PFSK-1 (cell line): ENCODE results near the gene FLAD1.

Experiments
- FOXP2 ChIP-seq: optimal IDR thresholded peaks from 2 replicates; pipeline ENCODE3; 2011; ENCODE audit warnings: borderline replicate concordance, control low read depth, inconsistent platforms; ENCODE audit not compliant: insufficient read depth; ENCODE audit errors: extremely low read length, extremely low read depth
- POLR2AphosphoS5 ChIP-seq: IDR thresholded peaks from 2 replicates; pipeline ENCODE4 v1.6.1; 2012; ENCODE audit warnings: low read depth, mild to moderate bottlenecking, control low read depth, low read length, moderate library complexity
- SIN3A ChIP-seq: IDR thresholded peaks from 2 replicates; pipeline ENCODE4 v1.6.1; 2012; ENCODE audit warnings: mild to moderate bottlenecking, low read length, moderate library complexity, borderline replicate concordance; ENCODE audit not compliant: insufficient read depth
- TAF1 ChIP-seq: IDR thresholded peaks from 2 replicates; pipeline ENCODE4 v1.6.1; 2012; ENCODE audit warnings: low read length, control low read depth, borderline replicate concordance; ENCODE audit not compliant: insufficient read depth
- TF ChIP-seq, protein P1 (sequence below), 2 experiments: IDR thresholded peaks; 2 replicates each; pipeline versions ENCODE4 v1.6.1 to v1.8.0; 2011 to 2012; ENCODE audit warnings: low read depth in 2 of 2, low read length in 2 of 2, control low read depth in 1 of 2, inconsistent platforms in 1 of 2, mild to moderate bottlenecking in 1 of 2, moderate library complexity in 1 of 2; ENCODE audit not compliant: insufficient read depth in 1 of 2

Gene FLAD1

DNA sequence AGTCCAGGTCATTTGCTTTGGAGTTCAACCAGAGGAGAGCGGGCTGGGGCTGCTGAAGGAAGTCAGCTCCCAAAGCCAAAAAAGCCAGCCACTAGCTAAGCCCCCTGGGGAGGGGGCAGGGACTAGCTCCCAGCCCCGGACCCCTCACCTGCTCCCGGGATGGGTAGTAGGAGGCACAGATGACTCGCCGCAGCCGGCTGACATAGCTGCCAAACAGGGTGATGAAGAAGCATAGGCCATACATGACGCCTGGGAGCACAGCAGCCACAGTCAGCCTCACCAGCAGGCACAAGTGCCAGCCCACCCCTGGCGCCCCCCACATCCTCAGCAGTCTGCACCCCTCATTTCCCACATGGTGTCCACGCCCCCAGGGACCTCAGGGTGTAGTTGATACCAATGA lies 43.0 kb downstream of the FLAD1 start:
- TF ChIP-seq FOXP2 = no peak
- TF ChIP-seq, protein P1, sequence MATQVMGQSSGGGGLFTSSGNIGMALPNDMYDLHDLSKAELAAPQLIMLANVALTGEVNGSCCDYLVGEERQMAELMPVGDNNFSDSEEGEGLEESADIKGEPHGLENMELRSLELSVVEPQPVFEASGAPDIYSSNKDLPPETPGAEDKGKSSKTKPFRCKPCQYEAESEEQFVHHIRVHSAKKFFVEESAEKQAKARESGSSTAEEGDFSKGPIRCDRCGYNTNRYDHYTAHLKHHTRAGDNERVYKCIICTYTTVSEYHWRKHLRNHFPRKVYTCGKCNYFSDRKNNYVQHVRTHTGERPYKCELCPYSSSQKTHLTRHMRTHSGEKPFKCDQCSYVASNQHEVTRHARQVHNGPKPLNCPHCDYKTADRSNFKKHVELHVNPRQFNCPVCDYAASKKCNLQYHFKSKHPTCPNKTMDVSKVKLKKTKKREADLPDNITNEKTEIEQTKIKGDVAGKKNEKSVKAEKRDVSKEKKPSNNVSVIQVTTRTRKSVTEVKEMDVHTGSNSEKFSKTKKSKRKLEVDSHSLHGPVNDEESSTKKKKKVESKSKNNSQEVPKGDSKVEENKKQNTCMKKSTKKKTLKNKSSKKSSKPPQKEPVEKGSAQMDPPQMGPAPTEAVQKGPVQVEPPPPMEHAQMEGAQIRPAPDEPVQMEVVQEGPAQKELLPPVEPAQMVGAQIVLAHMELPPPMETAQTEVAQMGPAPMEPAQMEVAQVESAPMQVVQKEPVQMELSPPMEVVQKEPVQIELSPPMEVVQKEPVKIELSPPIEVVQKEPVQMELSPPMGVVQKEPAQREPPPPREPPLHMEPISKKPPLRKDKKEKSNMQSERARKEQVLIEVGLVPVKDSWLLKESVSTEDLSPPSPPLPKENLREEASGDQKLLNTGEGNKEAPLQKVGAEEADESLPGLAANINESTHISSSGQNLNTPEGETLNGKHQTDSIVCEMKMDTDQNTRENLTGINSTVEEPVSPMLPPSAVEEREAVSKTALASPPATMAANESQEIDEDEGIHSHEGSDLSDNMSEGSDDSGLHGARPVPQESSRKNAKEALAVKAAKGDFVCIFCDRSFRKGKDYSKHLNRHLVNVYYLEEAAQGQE (IDR thresholded peaks at IDR 0.05; ENCODE audit: insufficient read depth in 1 of 2, low read depth in 2 of 2, low read length in 2 of 2) = no peak
- no peak for TF ChIP-seq TAF1
- TF ChIP-seq SIN3A = no peak
- TF ChIP-seq POLR2AphosphoS5 = no peak

GRCh38 chr1:155026588-155026987 lies 43.4 kb downstream of the FLAD1 start:
- TF ChIP-seq, protein P1 (IDR thresholded peaks at IDR 0.05; ENCODE audit: insufficient read depth in 1 of 2, low read depth in 2 of 2, low read length in 2 of 2) = no peak
- TF ChIP-seq POLR2AphosphoS5 (no peak), SIN3A (no peak)

GRCh38 chr1:155029513-155030242 lies 46.5 kb downstream of the FLAD1 start:
- TF ChIP-seq FOXP2 (no peak), TAF1 (no peak)

DNA sequence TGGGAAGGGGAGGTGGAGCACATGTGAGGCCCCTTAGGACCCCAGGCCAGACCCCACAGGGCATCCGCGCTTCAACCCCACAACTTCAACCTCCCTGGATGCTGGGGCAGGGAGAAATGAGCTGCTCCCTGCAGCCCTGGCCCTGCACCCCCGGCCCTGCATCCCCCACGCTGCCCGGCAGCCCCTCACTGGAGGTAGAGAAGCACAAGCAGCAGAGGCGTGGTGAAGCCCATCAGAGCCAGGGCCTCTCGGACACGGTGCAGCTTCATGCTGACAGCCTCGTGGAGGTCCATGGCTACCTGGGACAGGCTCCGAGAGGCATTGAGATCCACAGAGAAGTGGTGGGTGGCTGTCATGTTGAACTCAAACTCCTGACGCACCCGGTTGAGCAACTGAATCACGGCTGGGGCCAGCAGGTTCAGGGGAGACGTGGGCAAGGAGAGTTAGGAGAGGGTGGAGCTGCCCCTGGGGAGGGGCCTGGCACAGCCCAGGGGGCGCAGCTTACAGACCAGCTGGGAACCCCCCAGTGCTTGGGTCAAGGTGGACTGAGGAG lies 47.2 kb downstream of the FLAD1 start:
- TF ChIP-seq TAF1 (no peak), POLR2AphosphoS5 (no peak)

GRCh38 chr1:155030899-155031298 lies 47.8 kb downstream of the FLAD1 start:
- TF ChIP-seq FOXP2 (no peak), SIN3A (no peak), TAF1 (no peak), POLR2AphosphoS5 (no peak)
- TF ChIP-seq, protein P1 (IDR thresholded peaks at IDR 0.05; ENCODE audit: insufficient read depth in 1 of 2, low read depth in 2 of 2, low read length in 2 of 2) = no peak

DNA sequence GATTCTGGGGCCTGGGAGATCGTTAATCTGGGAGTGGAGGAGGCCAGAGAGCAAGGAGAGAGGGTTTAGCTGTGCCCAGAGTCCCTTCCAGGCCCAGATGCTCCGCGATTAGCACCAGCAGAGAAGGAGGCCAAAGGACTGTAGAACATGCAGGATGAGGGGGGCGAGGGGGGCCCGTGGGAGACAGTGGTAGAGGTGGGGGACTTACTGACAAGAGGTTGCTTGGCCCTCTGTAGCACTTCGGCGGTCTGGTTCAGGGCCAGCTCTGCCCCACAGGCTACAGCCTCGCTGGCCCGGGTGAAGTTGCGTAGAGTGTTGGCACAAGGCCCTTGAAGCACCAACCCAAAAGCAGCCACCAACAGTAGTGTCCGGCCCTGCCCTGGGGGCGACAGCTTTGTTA lies 49.7 kb downstream of the FLAD1 start:
- no peak for TF ChIP-seq FOXP2
- TF ChIP-seq SIN3A = no peak
- no peak for TF ChIP-seq TAF1
- TF ChIP-seq, protein P1 (IDR thresholded peaks at IDR 0.05; ENCODE audit: insufficient read depth in 1 of 2, low read depth in 2 of 2, low read length in 2 of 2) = no peak
